ENCODE results near the gene DENND11. TPM values are rescaled to one million over a fixed set of nuclear protein-coding genes. Genes with fewer than 3 reads are reported as not detected.
"Not testable (repeated sequence)": the region's sequence is repeated elsewhere in the genome, so short reads cannot be mapped to it uniquely, and the experiment has no call there.

DENND11 gene
- total and polyA plus RNA-seq, 4 donors, result 23.1 to 33.7 (median 25.5) TPM

DNA sequence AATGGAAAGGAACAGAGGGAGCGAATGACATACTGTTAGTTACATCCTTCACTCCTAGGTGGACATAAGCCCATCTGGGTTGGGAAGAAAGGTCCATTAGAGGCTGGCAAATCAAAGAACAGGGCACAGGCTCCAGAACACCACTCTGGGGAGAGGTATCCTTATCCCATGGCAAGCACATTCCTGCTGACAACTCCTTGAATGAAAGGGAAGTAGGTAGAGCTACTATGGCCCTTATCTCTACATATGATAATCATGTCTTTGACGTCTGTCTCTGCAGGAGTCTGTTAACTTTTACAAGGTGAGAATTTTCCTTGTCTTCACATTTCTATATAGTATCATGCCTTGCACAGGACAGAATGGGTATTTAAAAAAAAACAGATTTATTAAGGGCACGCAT lies 10.4 kb downstream of the DENND11 start:
- H3K27me3 ChIP-seq (ENCODE audit: control insufficient read depth, insufficient read depth, low read length), result no peaks in the 10 kb centered on the region
- no peaks in the 10 kb centered on the region for H3K9me3 ChIP-seq (ENCODE audit: control insufficient read depth, insufficient read depth, low read length)
- no CpG with 5 or more reads among the region's 3 CpGs for WGBS (ENCODE audit: insufficient coverage)
- H3K4me3 ChIP-seq (ENCODE audit: low read depth, low read length), result no peak overlapping the region
- DNase-seq (ENCODE audit: low read depth in 4 of 6, low spot score in 6 of 6), result no peak
- no peak overlapping the region for H3K27ac ChIP-seq (ENCODE audit: low read depth, low read length)
- no peaks in the 10 kb centered on the region for H3K36me3 ChIP-seq (ENCODE audit: control insufficient read depth, insufficient read depth, low read length)
- H3K4me1 ChIP-seq (ENCODE audit: control insufficient read depth, insufficient read depth, low read length), result peaks cover 7% of the 10 kb centered on the region

DNA sequence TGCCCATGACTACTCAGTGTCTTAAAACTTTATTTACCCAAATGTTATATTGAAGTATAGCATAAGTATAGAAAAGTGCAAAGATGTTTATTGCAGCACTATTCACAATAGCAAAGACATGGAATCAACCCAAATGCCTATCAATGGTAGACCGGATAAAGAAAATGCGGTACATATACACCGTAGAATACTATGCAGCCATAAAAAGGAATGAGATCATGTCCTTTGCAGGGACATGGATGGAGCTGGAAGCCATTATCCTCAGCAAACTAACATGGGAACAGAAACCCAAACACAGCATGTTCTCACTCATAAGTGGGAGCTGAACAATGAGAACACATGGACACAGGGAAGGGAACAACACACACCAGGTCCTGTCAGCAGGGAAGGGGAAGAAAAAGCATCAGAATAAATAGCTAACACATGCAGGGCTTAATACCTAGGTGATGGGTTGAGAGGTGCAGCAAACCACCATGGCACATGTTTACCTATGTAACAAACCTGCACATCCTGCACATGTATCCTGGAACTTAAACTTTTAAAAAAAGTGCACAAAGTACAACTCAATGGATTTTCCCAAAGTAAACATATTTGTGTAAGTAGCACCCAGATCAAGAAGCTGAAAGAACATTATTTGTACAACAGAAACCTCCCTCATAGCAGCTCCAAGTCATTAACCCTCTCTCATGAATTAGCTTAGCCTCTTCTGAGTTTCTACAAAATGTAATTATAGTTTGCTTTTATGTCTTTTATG lies 12.7 kb downstream of the DENND11 start:
- no CpG with 5 or more reads among the region's 3 CpGs for WGBS (ENCODE audit: insufficient coverage)
- H3K4me1 ChIP-seq (ENCODE audit: control insufficient read depth, insufficient read depth, low read length); H3K36me3 ChIP-seq (ENCODE audit: control insufficient read depth, insufficient read depth, low read length): not testable (repeated sequence)

DNA sequence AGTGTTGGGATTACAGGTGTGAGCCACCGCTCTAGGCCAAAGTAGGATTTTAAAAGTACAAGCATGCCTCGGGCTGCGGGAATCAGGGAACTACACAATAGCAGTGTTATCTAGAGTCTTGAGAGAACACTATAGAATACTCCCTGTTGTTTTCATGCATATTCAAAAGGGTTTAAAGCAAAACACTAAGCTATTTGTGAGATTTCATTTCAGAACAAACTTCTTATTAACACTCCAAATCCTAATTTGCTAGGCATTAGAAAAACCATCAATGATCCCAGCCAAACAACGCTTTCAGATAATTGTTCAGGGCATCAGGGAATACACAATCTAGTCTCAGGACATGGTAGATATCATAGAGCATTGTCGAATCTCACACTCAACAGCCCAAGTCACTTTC lies 13.9 kb downstream of the DENND11 start:
- H3K4me3 ChIP-seq (ENCODE audit: low read depth, low read length), result no peak overlapping the region
- H3K4me1 ChIP-seq (ENCODE audit: control insufficient read depth, insufficient read depth, low read length), result peaks cover 3% of the 10 kb centered on the region
- 80% methylated on average over 1 of the region's 5 CpGs for WGBS (ENCODE audit: insufficient coverage)
- no peaks in the 10 kb centered on the region for H3K27me3 ChIP-seq (ENCODE audit: control insufficient read depth, insufficient read depth, low read length)
- no peak overlapping the region for H3K27ac ChIP-seq (ENCODE audit: low read depth, low read length)
- H3K36me3 ChIP-seq (ENCODE audit: control insufficient read depth, insufficient read depth, low read length), result peaks cover 7% of the 10 kb centered on the region
- no peaks in the 10 kb centered on the region for H3K9me3 ChIP-seq (ENCODE audit: control insufficient read depth, insufficient read depth, low read length)
- DNase-seq (ENCODE audit: low read depth in 4 of 6, low spot score in 6 of 6), result peak in 1 of 6 donors; percentile 83

More for the DNA sequence above, 12.7 kb downstream of the DENND11 start:
- not testable (repeated sequence) for H3K27ac ChIP-seq (ENCODE audit: low read depth, low read length); H3K9me3 ChIP-seq (ENCODE audit: control insufficient read depth, insufficient read depth, low read length); DNase-seq (ENCODE audit: low read depth in 4 of 6, low spot score in 6 of 6); H3K27me3 ChIP-seq (ENCODE audit: control insufficient read depth, insufficient read depth, low read length); H3K4me3 ChIP-seq (ENCODE audit: low read depth, low read length)

DNA sequence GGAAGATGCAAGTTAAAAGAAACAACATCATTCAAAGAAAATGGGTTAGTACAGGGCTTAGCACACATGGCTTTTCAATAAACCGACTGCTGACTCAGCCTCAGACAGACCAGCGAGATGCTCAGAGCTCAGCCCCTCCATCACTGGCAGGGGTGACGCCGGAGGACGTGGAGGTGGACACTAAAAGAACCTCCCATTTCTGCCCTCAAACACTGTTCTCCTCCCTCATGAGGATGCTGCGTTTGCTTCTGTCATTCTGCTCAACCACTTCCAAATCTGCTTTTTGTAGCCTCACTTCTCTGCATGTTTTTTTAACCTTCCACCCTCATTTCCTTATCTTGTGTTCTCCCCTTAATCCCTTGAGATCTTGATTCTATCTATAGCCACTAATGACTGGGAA lies 15.3 kb downstream of the DENND11 start:
- Histone ChIP-seq H3K27ac (ENCODE audit: low read depth, low read length) (no peak overlapping the region), H3K9me3 (ENCODE audit: control insufficient read depth, insufficient read depth, low read length) (no peaks in the 10 kb centered on the region), H3K36me3 (ENCODE audit: control insufficient read depth, insufficient read depth, low read length) (peaks cover 7% of the 10 kb centered on the region), H3K4me1 (ENCODE audit: control insufficient read depth, insufficient read depth, low read length) (peaks cover 3% of the 10 kb centered on the region), H3K4me3 (ENCODE audit: low read depth, low read length) (no peak overlapping the region), H3K27me3 (ENCODE audit: control insufficient read depth, insufficient read depth, low read length) (no peaks in the 10 kb centered on the region)
- DNase-seq (ENCODE audit: low read depth in 4 of 6, low spot score in 6 of 6), result no peak
- WGBS (ENCODE audit: insufficient coverage), result 85% methylated on average over 6 of the region's 6 CpGs

DNA sequence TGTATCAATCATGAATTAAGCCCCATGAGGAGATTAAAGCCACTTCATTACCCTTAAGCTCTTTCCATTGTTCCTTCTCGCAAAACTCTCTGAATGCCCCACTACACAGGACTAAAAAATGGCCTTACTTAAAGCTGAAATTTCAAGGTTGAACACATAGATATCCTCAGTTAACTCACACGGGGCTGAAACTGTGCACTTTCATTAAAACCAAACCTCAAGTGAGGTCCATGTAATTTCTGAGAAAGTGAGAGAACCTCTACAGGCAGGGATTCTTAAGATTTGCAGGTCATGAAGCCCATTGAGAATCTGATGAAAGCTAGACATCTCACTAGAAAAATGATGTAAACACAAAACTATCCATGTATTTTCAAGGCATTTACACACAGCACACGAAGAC lies 15.9 kb downstream of the DENND11 start:
- WGBS (ENCODE audit: insufficient coverage), result 20% methylated on average over 1 of the region's 3 CpGs
- no peak overlapping the region for H3K27ac ChIP-seq (ENCODE audit: low read depth, low read length)
- no peak overlapping the region for H3K4me3 ChIP-seq (ENCODE audit: low read depth, low read length)
- peaks cover 7% of the 10 kb centered on the region for H3K36me3 ChIP-seq (ENCODE audit: control insufficient read depth, insufficient read depth, low read length)
- DNase-seq (ENCODE audit: low read depth in 4 of 6, low spot score in 6 of 6), result no peak
- H3K27me3 ChIP-seq (ENCODE audit: control insufficient read depth, insufficient read depth, low read length), result no peaks in the 10 kb centered on the region
- H3K4me1 ChIP-seq (ENCODE audit: control insufficient read depth, insufficient read depth, low read length), result peaks cover 3% of the 10 kb centered on the region
- H3K9me3 ChIP-seq (ENCODE audit: control insufficient read depth, insufficient read depth, low read length), result no peaks in the 10 kb centered on the region

- H3K9me3 ChIP-seq (ENCODE audit: control insufficient read depth, insufficient read depth, low read length), result no peaks in the 10 kb centered on the region
- H3K27me3 ChIP-seq (ENCODE audit: control insufficient read depth, insufficient read depth, low read length), result no peaks in the 10 kb centered on the region
- DNase-seq (ENCODE audit: low read depth in 4 of 6, low spot score in 6 of 6), result peak in 2 of 6 donors; percentile 57 to 91
- H3K4me3 ChIP-seq (ENCODE audit: low read depth, low read length), result no peak overlapping the region
- 75% methylated on average over 21 of the region's 27 CpGs for WGBS (ENCODE audit: insufficient coverage)
- no peak overlapping the region for H3K27ac ChIP-seq (ENCODE audit: low read depth, low read length)
- peaks cover 7% of the 10 kb centered on the region for H3K36me3 ChIP-seq (ENCODE audit: control insufficient read depth, insufficient read depth, low read length)
- peaks cover 3% of the 10 kb centered on the region for H3K4me1 ChIP-seq (ENCODE audit: control insufficient read depth, insufficient read depth, low read length)
Observed at GRCh38 chr7:141685285-141686023, 16.5 kb downstream of the DENND11 start.

- H3K27me3 ChIP-seq (ENCODE audit: control insufficient read depth, insufficient read depth, low read length), result no peaks in the 10 kb centered on the region
- no peaks in the 10 kb centered on the region for H3K36me3 ChIP-seq (ENCODE audit: control insufficient read depth, insufficient read depth, low read length)
- H3K4me1 ChIP-seq (ENCODE audit: control insufficient read depth, insufficient read depth, low read length), result peaks cover 15% of the 10 kb centered on the region
- no peaks in the 10 kb centered on the region for H3K9me3 ChIP-seq (ENCODE audit: control insufficient read depth, insufficient read depth, low read length)
- no peak overlapping the region for H3K4me3 ChIP-seq (ENCODE audit: low read depth, low read length)
- no peak overlapping the region for H3K27ac ChIP-seq (ENCODE audit: low read depth, low read length)
- DNase-seq (ENCODE audit: low read depth in 4 of 6, low spot score in 6 of 6), result no peak
Observed at GRCh38 chr7:141679014-141679413, 23.0 kb downstream of the DENND11 start.

DNA sequence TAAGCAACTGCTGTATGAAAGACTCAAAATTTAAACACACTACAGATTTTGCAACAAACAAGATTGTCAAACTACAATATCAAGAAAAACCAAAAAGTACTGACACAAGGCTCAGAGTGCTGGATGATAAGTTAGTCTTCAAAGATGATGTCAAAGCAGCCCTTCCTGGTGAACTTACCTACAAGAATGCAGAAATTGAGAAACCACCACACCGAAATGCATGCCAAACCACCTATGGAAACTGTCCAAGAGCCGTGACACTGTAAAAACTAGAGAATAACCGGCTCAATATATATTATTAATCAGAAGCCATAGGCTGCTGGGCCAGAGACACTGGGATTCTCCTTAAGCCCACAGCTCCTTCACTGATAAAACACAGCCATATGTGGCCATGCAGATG lies 25.3 kb downstream of the DENND11 start:
- Histone ChIP-seq H3K27me3 (ENCODE audit: control insufficient read depth, insufficient read depth, low read length) (no peaks in the 10 kb centered on the region), H3K27ac (ENCODE audit: low read depth, low read length) (no peak overlapping the region), H3K4me1 (ENCODE audit: control insufficient read depth, insufficient read depth, low read length) (peaks cover 18% of the 10 kb centered on the region), H3K9me3 (ENCODE audit: control insufficient read depth, insufficient read depth, low read length) (no peaks in the 10 kb centered on the region), H3K36me3 (ENCODE audit: control insufficient read depth, insufficient read depth, low read length) (peaks cover 6% of the 10 kb centered on the region), H3K4me3 (ENCODE audit: low read depth, low read length) (no peak overlapping the region)
- WGBS (ENCODE audit: insufficient coverage), result 83% methylated on average over 2 of the region's 3 CpGs
- DNase-seq (ENCODE audit: low read depth in 4 of 6, low spot score in 6 of 6), result no peak

DNA sequence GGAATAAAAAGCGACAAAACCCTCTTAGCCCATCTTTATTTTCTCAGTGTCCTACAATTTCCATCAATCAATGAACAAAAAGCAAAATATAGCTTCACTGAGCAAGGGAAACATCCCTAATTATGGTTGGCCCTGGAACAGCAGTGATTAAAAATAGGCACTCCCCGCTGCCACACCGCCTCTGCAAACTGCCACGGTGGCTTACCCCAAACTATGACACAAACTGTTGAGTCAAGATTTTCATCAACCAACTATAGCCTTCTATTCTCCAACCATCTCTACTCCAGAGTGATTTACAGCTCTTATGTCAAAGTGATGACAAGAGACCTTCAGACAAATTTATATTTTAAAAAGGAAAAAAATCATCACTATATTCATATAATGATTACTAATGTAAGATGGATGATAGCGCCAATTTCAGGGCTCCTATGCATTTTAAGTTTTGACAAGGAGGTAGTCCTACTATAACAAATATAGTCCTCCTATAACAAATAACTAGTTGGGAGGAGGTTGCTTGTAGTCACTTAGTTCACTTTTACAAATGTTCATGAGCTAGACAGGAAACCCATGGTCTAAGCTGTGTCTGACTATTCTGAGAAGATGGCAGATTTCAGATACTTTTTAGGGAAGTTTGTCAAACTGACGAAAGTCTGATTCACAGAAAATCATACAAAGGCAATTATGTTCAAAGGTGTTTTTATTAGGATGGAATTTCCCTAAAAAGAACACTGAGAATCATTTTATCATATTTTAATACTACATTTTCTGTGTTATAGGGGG lies 26.3 kb downstream of the DENND11 start:
- WGBS (ENCODE audit: insufficient coverage), result 63% methylated on average over 3 of the region's 6 CpGs
- H3K4me3 ChIP-seq (ENCODE audit: low read depth, low read length), result no peak overlapping the region

More for the DNA sequence above, 26.3 kb downstream of the DENND11 start:
- peaks cover 18% of the 10 kb centered on the region for H3K4me1 ChIP-seq (ENCODE audit: control insufficient read depth, insufficient read depth, low read length)
- no peak overlapping the region for H3K27ac ChIP-seq (ENCODE audit: low read depth, low read length)
- no peaks in the 10 kb centered on the region for H3K27me3 ChIP-seq (ENCODE audit: control insufficient read depth, insufficient read depth, low read length)
- peaks cover 9% of the 10 kb centered on the region for H3K36me3 ChIP-seq (ENCODE audit: control insufficient read depth, insufficient read depth, low read length)
- H3K9me3 ChIP-seq (ENCODE audit: control insufficient read depth, insufficient read depth, low read length), result no peaks in the 10 kb centered on the region
- DNase-seq (ENCODE audit: low read depth in 4 of 6, low spot score in 6 of 6), result peak in 1 of 6 donors; percentile 18
